ENCODE data around the gene STT3A.

The STT3A gene

GRCh38 chr11:125667151-125667550 lies 74.5 kb downstream of the STT3A start:
- Histone ChIP-seq H3K9me3 (ENCODE audit: control insufficient read depth, low read length) (peaks cover 8% of the 10 kb centered on the region), H3K27me3 (replicated peaks; ENCODE audit: control insufficient read depth, insufficient read depth, low read length) (no peaks in the 10 kb centered on the region), H3K36me3 (ENCODE audit: control insufficient read depth, insufficient read depth, low read length, severe bottlenecking) (no peaks in the 10 kb centered on the region), H3K9ac (ENCODE audit: low read length) (no peak overlapping the region), H3K4me3 (ENCODE audit: low read length) (no peak overlapping the region), H3K4me1 (ENCODE audit: control insufficient read depth, insufficient read depth, low read length) (no peaks in the 10 kb centered on the region)
- DNase-seq (ENCODE audit: low read depth): no peak

- Histone ChIP-seq H3K4me3 (ENCODE audit: low read length) (no peak overlapping the region), H3K9ac (ENCODE audit: low read length) (no peak overlapping the region), H3K9me3 (ENCODE audit: control insufficient read depth, low read length) (no peaks in the 10 kb centered on the region), H3K4me1 (ENCODE audit: control insufficient read depth, insufficient read depth, low read length) (no peaks in the 10 kb centered on the region), H3K27me3 (replicated peaks; ENCODE audit: control insufficient read depth, insufficient read depth, low read length) (no peaks in the 10 kb centered on the region), H3K36me3 (ENCODE audit: control insufficient read depth, insufficient read depth, low read length, severe bottlenecking) (no peaks in the 10 kb centered on the region)
- DNase-seq (ENCODE audit: low read depth): no peak
Measured at GRCh38 chr11:125670172-125670571, 77.5 kb downstream of the STT3A start.

DNA sequence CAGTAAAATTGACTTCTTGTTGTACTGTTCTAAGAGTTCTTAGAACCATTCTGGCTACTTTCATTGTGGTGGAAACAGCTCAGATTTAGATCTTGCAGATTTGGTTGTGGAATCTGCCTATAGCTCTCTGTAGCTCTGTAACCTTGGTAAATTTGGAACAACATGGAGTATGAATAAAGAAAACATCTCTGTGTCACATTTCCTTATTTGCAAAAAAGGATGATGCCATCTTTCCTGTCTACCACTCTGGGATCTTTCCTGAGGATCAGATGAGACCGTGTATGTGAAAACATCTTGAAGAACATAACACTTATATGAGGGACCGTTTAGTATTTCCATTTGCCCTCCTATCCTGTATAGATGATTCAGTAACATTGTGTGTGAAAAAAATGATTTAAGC lies 78.9 kb downstream of the STT3A start:
- H3K4me1 ChIP-seq (ENCODE audit: control insufficient read depth, insufficient read depth, low read length): no peaks in the 10 kb centered on the region
- H3K36me3 ChIP-seq (ENCODE audit: control insufficient read depth, insufficient read depth, low read length, severe bottlenecking): no peaks in the 10 kb centered on the region
- no peaks in the 10 kb centered on the region for H3K9me3 ChIP-seq (ENCODE audit: control insufficient read depth, low read length)
- H3K4me3 ChIP-seq (ENCODE audit: low read length): no peak overlapping the region
- H3K27me3 ChIP-seq (replicated peaks; ENCODE audit: control insufficient read depth, insufficient read depth, low read length): no peaks in the 10 kb centered on the region
- no peak overlapping the region for H3K9ac ChIP-seq (ENCODE audit: low read length)
- no peak for DNase-seq (ENCODE audit: low read depth)

Measured in adipocyte (in vitro differentiated cells).